Posterior vena cava (tissue), 2 donors: Measurements from ENCODE around the gene NSRP1. TPM values are rescaled to one million over a fixed set of nuclear protein-coding genes. Genes with fewer than 3 reads are reported as not detected.

Experiments
- DNase-seq: peaks from one replicate; pipeline ENCODE4 v3.0.0-alpha.2; 2020; ENCODE audit warnings: low spot score
- intact Hi-C, 2 donors: fragments of 100-400 bp; cut with DNase I; formaldehyde crosslinking; loops; one replicate each; pipeline versions ENCODE4 v1.14.1 to v1.14.2; 2022 to 2023
- microRNA-seq, 2 donors: library from miRNA; unstranded; fragments of <30 nt; microRNA quantifications; one replicate each; pipeline ENCODE4 v1.2.0, GENCODE V29; 2020 to 2021; ENCODE audit warnings: borderline microRNAs expressed in 2 of 2
- total RNA-seq, 2 donors: library from RNA; stranded (reverse); fragmentation: NEBNext Ultra II Directional; extraction: Animal tissue kit (Norgen Biotek cat#: 25700); gene quantifications; one replicate each; pipeline ENCODE4 v1.2.1, GENCODE V29; 2021
- donor health status: DM: yes; HTN: yes; CAD: no.
- donor health status: DM: yes; HTN: yes; CAD: no.

The NSRP1 gene
- total RNA-seq, 2 donors from 2014 or later, result 42.5 to 62.9 TPM

DNA sequence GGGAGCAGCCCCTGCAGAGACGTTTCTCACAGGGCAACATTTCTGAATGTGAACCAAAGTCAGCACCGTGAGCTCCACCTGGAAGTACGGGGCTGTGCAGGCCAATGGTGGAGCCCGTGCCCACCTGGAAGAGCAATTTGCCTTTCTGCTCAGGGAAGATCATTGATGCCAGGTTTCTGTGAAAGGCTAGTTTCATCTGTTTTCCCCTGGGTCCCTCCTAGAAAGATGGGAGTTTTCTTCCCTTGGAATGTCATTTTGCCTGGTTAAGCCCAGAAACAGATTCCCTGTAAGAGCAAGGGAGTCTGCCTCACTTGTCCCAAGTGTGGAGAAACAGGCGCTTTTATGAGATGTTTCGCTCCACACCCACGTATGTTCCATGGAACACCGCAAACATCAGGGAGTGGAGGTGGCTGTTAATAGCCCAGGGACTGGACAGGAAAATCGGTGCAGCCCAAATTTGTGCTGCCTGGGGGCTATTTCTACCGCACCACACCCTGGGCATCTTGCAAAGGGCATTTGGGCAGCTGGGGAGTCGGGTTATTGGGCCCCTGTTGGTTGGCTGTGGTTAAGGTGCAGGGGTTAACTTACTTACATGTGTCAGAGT is 116.3 kb downstream of the NSRP1 start:
- intact Hi-C loops, result no loop called here
- peak; percentile 24 for DNase-seq

DNA sequence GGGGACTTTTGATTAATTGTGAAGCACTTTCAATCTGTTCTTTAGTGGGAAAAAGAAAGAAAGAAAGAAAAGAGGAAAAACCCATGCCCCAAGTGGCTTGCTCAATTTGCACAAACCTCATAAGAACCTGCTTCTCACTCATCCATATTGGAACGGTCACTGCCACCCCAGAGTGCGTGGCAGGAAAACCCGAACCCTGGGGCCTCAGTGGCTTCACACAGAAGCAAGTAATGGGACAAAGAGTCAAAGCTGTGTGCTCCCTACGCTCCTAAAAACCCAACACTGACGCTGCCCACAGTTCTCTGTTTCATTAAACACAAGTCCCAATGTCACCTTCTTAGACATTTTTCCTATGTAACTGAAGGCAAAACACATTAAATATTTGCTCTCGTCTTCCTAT is 117.7 kb downstream of the NSRP1 start:
- intact Hi-C loops, result no loop called here
- DNase-seq, result peak; percentile 22

DNA sequence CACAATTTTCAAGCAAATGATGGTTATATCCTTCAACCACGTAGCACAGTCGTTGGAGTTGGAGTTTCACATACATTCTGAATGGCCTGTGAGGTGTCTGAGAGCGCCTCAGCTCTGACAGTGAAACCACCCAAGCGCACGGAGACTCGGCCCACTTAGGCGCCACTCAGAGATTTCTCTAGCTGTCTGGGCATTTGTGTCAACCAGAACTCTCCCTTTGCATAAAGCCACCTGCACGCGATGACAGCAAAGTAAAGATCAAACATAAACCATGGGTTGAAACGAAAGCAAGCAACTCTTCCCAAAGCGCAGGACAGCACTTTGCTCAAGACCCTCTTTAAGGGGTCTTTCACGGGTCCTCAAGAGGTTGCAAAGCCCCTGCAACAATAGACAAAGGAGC is 118.3 kb downstream of the NSRP1 start:
- intact Hi-C loops, result no loop called here
- DNase-seq, result peak; percentile 54

DNA sequence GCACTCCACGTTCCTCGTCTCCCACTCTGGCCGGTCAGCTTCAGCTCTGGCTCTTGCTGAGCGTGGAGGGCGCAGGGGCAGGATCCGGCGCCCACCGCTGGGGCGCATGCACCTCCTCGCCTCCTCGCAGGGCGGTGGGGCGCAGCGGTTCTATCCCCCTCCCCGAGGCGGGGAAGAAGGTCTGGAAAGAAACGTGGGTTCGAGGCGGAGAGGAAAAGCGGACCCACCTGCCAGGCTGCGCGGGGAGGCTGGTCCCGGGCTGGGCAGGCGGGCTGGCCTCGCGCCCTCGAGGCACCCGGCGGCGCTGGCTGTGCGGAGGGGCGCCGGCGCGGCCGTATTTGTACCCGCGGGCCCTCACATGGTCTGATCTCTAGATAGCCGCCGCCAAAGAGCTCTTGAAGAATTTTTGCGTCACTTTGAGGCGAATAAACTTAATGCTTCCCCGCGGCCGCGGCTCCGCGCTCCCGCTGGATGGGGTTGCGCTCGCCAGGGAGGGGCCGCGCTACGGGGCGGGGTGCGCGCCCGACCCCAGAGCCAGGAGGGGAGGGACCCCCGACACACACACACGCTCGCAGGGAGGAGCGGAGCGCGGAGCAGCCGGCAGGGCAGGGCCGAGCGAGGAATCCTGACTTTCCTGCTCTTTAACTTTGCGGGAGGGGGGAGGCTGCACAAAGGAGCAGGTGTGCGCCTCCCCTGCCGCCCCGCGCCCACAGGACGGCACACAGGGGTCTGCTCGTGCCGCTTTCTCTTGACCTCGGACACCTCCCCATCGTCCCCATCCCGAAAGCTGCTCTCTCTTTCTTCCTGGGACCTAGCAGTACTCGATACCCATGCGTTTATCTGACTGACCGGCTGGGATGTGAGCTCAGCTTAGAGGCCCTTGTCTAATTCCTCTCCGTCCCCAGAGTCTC is 119.0 kb downstream of the NSRP1 start, which contains the start of gene SLC6A4:
Gene SLC6A4 (minus strand): TSS at position 312 of the 911 bp plus-strand sequence. CDS start 13,739 bp downstream, outside the sequence.
- intact Hi-C loops, result no loop called here
- DNase-seq, result peak; percentile 76

Small RNA genes lying within 50 kb of the gene (microRNA-seq; reads per million reads assigned to microRNA genes)
- 0 reads per million in 2 donors for gene MIR423

Other genes with a start within 250 kb of the NSRP1 start
- gene SSH2, start 186.6 kb upstream of the NSRP1 start, total RNA-seq, result 10 to 100 TPM; 26.0 to 33.3 TPM
- gene EFCAB5, start 175.2 kb upstream of the NSRP1 start, total RNA-seq, result 1 to 10 TPM in 1 of 2 donors, under 1 TPM in 1; 0.14 to 1.2 TPM
- gene SLC6A4, start 118.9 kb downstream of the NSRP1 start, total RNA-seq, result under 1 TPM in 1 of 2 donors, not detected in 1; 0.28 TPM
- 10 to 100 TPM; 23.3 to 28.4 TPM for gene BLMH, start 175.1 kb downstream of the NSRP1 start, total RNA-seq
- not detected for gene TMIGD1, start 217.2 kb downstream of the NSRP1 start, total RNA-seq